SK-N-MC (cell line): ENCODE measurements around the gene TSPEAR.

Experiments used
- EZH2 ChIP-seq: fragments of 200-600 bp; sonication (generic); IDR thresholded peaks from one replicate; pipeline ENCODE4 v1.6.1; 2017; ENCODE audit warnings: antibody characterized with exemption
- FOXP2 ChIP-seq: optimal IDR thresholded peaks from 2 replicates; pipeline ENCODE3; 2011; ENCODE audit warnings: mild to moderate bottlenecking, moderate library complexity; ENCODE audit not compliant: insufficient read depth; ENCODE audit errors: extremely low read length, control extremely low read depth
- POLR2AphosphoS5 ChIP-seq: IDR thresholded peaks from 2 replicates; pipeline ENCODE4 v1.6.1; 2012; ENCODE audit warnings: mild to moderate bottlenecking, low read depth, low read length, borderline replicate concordance

- no peak for TF ChIP-seq POLR2AphosphoS5
- TF ChIP-seq EZH2: no peak
- no peak for TF ChIP-seq FOXP2
Observed at GRCh38 chr21:44727757-44728156, 16.4 kb upstream of the TSPEAR start.
